DOHH2 (cell line): ENCODE results near the gene HOXC11.

Experiments
- EZH2phosphoT487 ChIP-seq: fragments of 200-600 bp; sonication (generic); IDR thresholded peaks from 2 replicates; pipeline ENCODE4 v1.6.1; 2017; ENCODE audit warnings: borderline replicate concordance, mild to moderate bottlenecking, antibody characterized with exemption, low read length, moderate library complexity, mixed read lengths
- TF ChIP-seq, protein P1 (sequence below): fragments of 200-600 bp; sonication (generic); IDR thresholded peaks from one replicate; pipeline ENCODE4 v1.5.1; 2014; ENCODE audit warnings: antibody characterized with exemption, mild to moderate bottlenecking, low read depth, low read length; ENCODE audit not compliant: poor library complexity, severe bottlenecking

GRCh38 chr12:54003625-54004024 is 30.7 kb downstream of the HOXC11 start:
- TF ChIP-seq, protein P1, sequence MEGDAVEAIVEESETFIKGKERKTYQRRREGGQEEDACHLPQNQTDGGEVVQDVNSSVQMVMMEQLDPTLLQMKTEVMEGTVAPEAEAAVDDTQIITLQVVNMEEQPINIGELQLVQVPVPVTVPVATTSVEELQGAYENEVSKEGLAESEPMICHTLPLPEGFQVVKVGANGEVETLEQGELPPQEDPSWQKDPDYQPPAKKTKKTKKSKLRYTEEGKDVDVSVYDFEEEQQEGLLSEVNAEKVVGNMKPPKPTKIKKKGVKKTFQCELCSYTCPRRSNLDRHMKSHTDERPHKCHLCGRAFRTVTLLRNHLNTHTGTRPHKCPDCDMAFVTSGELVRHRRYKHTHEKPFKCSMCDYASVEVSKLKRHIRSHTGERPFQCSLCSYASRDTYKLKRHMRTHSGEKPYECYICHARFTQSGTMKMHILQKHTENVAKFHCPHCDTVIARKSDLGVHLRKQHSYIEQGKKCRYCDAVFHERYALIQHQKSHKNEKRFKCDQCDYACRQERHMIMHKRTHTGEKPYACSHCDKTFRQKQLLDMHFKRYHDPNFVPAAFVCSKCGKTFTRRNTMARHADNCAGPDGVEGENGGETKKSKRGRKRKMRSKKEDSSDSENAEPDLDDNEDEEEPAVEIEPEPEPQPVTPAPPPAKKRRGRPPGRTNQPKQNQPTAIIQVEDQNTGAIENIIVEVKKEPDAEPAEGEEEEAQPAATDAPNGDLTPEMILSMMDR = no peak
- TF ChIP-seq EZH2phosphoT487 = no peak
